PC-9 (cell line): ENCODE measurements around the gene ANO2. TPM values are rescaled to one million over a fixed set of nuclear protein-coding genes. Genes with fewer than 3 reads are reported as not detected.

Experiments
- BruUV-seq: library from RNA; stranded (reverse); fragments of 400-500 nt; replicated peaks from 2 replicates; lab custom pipeline; 2021; lab: Mats Ljungman, UMichigan
- CTCF ChIA-PET: fragments of 300-600 bp; sonication (Branson Sonifier 250); formaldehyde crosslinking; loops from one replicate; lab custom pipeline; 2022; ENCODE audit warnings: antibody characterized with exemption; lab: Charles Lee
- POLR2A ChIA-PET: fragments of 300-600 bp; sonication (Branson Sonifier 250); formaldehyde crosslinking; loops from one replicate; lab custom pipeline; 2022; ENCODE audit warnings: antibody characterized with exemption; ENCODE audit not compliant: unreplicated experiment; lab: Charles Lee
- DNase-seq, 2 experiments: peaks; one replicate each; pipeline versions ENCODE4 v3.0.0 to v3.0.0-alpha.2; 2015 to 2022; ENCODE audit warnings: mixed read lengths in 1 of 2
- H2AFZ ChIP-seq: fragments of 200-600 bp; sonication (generic); 2 replicates; pipeline ENCODE4 v1.8.1; 2017; ENCODE audit warnings: antibody characterized with exemption
- H3F3A ChIP-seq: fragments of 200-600 bp; sonication (generic); 2 replicates; pipeline ENCODE4 v1.8.1; 2017; ENCODE audit warnings: antibody characterized with exemption, mild to moderate bottlenecking, low read depth; ENCODE audit not compliant: insufficient read depth
- H3K27ac ChIP-seq: fragments of 200-600 bp; sonication (generic); 2 replicates; pipeline ENCODE4 v1.6.1; 2016; ENCODE audit warnings: mixed run types
- H3K27me3 ChIP-seq: fragments of 200-600 bp; sonication (generic); 2 replicates; pipeline ENCODE4 v1.6.1; 2016; ENCODE audit warnings: low read depth, mixed run types; ENCODE audit not compliant: insufficient read depth
- H3K36me3 ChIP-seq: fragments of 200-600 bp; sonication (generic); 2 replicates; pipeline ENCODE4 v1.6.1; 2016; ENCODE audit warnings: low read depth, mixed run types
- H3K4me1 ChIP-seq: fragments of 200-600 bp; sonication (generic); replicated peaks from 2 replicates; pipeline ENCODE4 v1.6.1; 2016; ENCODE audit warnings: mixed run types; ENCODE audit not compliant: insufficient read depth
- H3K4me2 ChIP-seq: fragments of 200-600 bp; sonication (generic); 2 replicates; pipeline ENCODE4 v1.6.1; 2017; ENCODE audit warnings: mixed run types
- H3K4me3 ChIP-seq: fragments of 200-600 bp; sonication (generic); 2 replicates; pipeline ENCODE4 v1.6.1; 2016; ENCODE audit warnings: mixed run types
- H3K79me2 ChIP-seq: fragments of 200-600 bp; sonication (generic); 2 replicates; pipeline ENCODE4 v1.6.1; 2017; ENCODE audit warnings: low read depth, mixed run types
- H3K9me2 ChIP-seq: fragments of 200-600 bp; sonication (generic); 2 replicates; pipeline ENCODE4 v1.8.1; 2017; ENCODE audit warnings: mild to moderate bottlenecking; ENCODE audit not compliant: insufficient read depth
- H3K9me3 ChIP-seq: fragments of 200-600 bp; sonication (generic); 2 replicates; pipeline ENCODE4 v1.8.1; 2016; ENCODE audit warnings: low read depth; ENCODE audit not compliant: insufficient read depth
- H4K20me1 ChIP-seq: fragments of 200-600 bp; sonication (generic); 2 replicates; pipeline ENCODE4 v1.8.1; 2017; ENCODE audit not compliant: insufficient read depth
- CTCF ChIP-seq: fragments of 200-600 bp; sonication (generic); conservative IDR thresholded peaks from 2 replicates; pipeline ENCODE4 v1.6.1; 2017; ENCODE audit warnings: mixed run types, antibody characterized with exemption, mild to moderate bottlenecking, moderate library complexity
- EZH2 ChIP-seq: fragments of 200-600 bp; sonication (generic); IDR thresholded peaks from 2 replicates; pipeline ENCODE4 v1.8.0; 2017; ENCODE audit warnings: antibody characterized with exemption, low read depth
- intact Hi-C: fragments of 100-400 bp; cut with micrococcal nuclease; formaldehyde crosslinking; loops from one replicate; pipeline ENCODE4 v1.10.0; 2022; ENCODE audit not compliant: unreplicated experiment
- total RNA-seq: library from RNA; stranded (reverse); gene quantifications from 2 replicates; pipeline ENCODE4 v1.2.3, GENCODE V29; 2021

The ANO2 gene
- total RNA-seq, 1 experiment from 2014 or later, result not detected

GRCh38 chr12:5706247-5706646 is 238.8 kb downstream of the ANO2 start:
- no peaks in the 10 kb centered on the region for H3K36me3 ChIP-seq
- H3K79me2 ChIP-seq, result no peaks in the 10 kb centered on the region
- intact Hi-C loops, result no loop called here
- no peaks in the 10 kb centered on the region for H3K4me1 ChIP-seq
- H3K9me3 ChIP-seq, result no peaks in the 10 kb centered on the region
- POLR2A ChIA-PET, result no interaction called here
- no peaks in the 10 kb centered on the region for H3K9me2 ChIP-seq
- peaks cover 78% of the 10 kb centered on the region for H3K27me3 ChIP-seq
- H3K4me3 ChIP-seq, result no peak overlapping the region
- no peaks in the 10 kb centered on the region for H3F3A ChIP-seq
- BruUV-seq, result no TSS peak
- H3K27ac ChIP-seq, result no peak overlapping the region
- no peak for DNase-seq
- no peak overlapping the region for H3K4me2 ChIP-seq
- TF ChIP-seq EZH2, result no peak
- H2AFZ ChIP-seq, result no peak overlapping the region
- no peaks in the 10 kb centered on the region for H4K20me1 ChIP-seq
- CTCF ChIA-PET, result no interaction called here

GRCh38 chr12:5705791-5706190 is 239.3 kb downstream of the ANO2 start:
- Histone ChIP-seq H3F3A (no peaks in the 10 kb centered on the region), H3K4me2 (no peak overlapping the region), H4K20me1 (no peaks in the 10 kb centered on the region), H3K79me2 (no peaks in the 10 kb centered on the region), H3K4me3 (no peak overlapping the region), H3K9me2 (no peaks in the 10 kb centered on the region), H3K9me3 (no peaks in the 10 kb centered on the region), H2AFZ (no peak overlapping the region), H3K27me3 (peaks cover 75% of the 10 kb centered on the region), H3K36me3 (no peaks in the 10 kb centered on the region), H3K27ac (no peak overlapping the region), H3K4me1 (no peaks in the 10 kb centered on the region)
- TF ChIP-seq EZH2, result no peak
- TF ChIP-seq CTCF, result no peak
- BruUV-seq, result no TSS peak
- CTCF ChIA-PET, result no interaction called here
- no peak for DNase-seq
- intact Hi-C loops, result no loop called here
- POLR2A ChIA-PET, result no interaction called here

- BruUV-seq, result no TSS peak
- H3K9me3 ChIP-seq, result no peaks in the 10 kb centered on the region
- no peak for DNase-seq
- no peaks in the 10 kb centered on the region for H3K9me2 ChIP-seq
- intact Hi-C loops, result no loop called here
- TF ChIP-seq EZH2 (no peak), CTCF (no peak)
- no peaks in the 10 kb centered on the region for H4K20me1 ChIP-seq
- H3K4me2 ChIP-seq, result no peak overlapping the region
- H3K4me3 ChIP-seq, result no peak overlapping the region
- no peaks in the 10 kb centered on the region for H3F3A ChIP-seq
- H2AFZ ChIP-seq, result no peak overlapping the region
- H3K27me3 ChIP-seq, result peaks cover 66% of the 10 kb centered on the region
- ChIA-PET CTCF (no interaction called here), POLR2A (no interaction called here)
- no peaks in the 10 kb centered on the region for H3K4me1 ChIP-seq
- no peak overlapping the region for H3K27ac ChIP-seq
- no peaks in the 10 kb centered on the region for H3K36me3 ChIP-seq
- H3K79me2 ChIP-seq, result no peaks in the 10 kb centered on the region
Measured at GRCh38 chr12:5694759-5695409, 250.2 kb downstream of the ANO2 start.

- DNase-seq, result no peak
- Histone ChIP-seq H3K4me3 (no peak overlapping the region), H4K20me1 (no peaks in the 10 kb centered on the region), H3K4me2 (no peak overlapping the region), H3K79me2 (no peaks in the 10 kb centered on the region), H3K9me3 (no peaks in the 10 kb centered on the region), H3K36me3 (no peaks in the 10 kb centered on the region), H2AFZ (no peak overlapping the region), H3K4me1 (no peaks in the 10 kb centered on the region), H3K27ac (no peak overlapping the region), H3K27me3 (peaks cover 68% of the 10 kb centered on the region), H3K9me2 (no peaks in the 10 kb centered on the region), H3F3A (no peaks in the 10 kb centered on the region)
- ChIA-PET POLR2A (no interaction called here), CTCF (no interaction called here)
- no TSS peak for BruUV-seq
- intact Hi-C loops, result no loop called here
- TF ChIP-seq CTCF (no peak), EZH2 (no peak)
Measured at GRCh38 chr12:5692850-5693249, 252.2 kb downstream of the ANO2 start.
